ENCODE measurements around the gene BMP7. TPM values are rescaled to one million over a fixed set of nuclear protein-coding genes. Genes with fewer than 3 reads are reported as not detected.

The BMP7 gene
- total RNA-seq, 4 donors from 2014 or later: 34.0 to 113 (median 80.2) TPM

GRCh38 chr20:57291694-57292093 lies 25.3 kb upstream of the BMP7 start:
- 92 to 95% methylated on average over 6 of the region's 6 CpGs for WGBS, 2 donors
- Histone ChIP-seq H3K27ac (peak overlapping the region in 1 of 3 donors; percentile 18), H3K4me3 (replicated peaks in 1 of 3) (no peak overlapping the region), H3K4me1 (peaks cover 34 to 53% of the 10 kb centered on the region in 2 donors), H3K36me3 (no peaks in the 10 kb centered on the region), H3K27me3 (no peaks in the 10 kb centered on the region), H3K9me3 (no peaks in the 10 kb centered on the region)
- intact Hi-C loops (cut with DNase I): no loop called here
- no peak for DNase-seq
- no peak for TF ChIP-seq POLR2A (IDR thresholded peaks at IDR 0.05)
- TF ChIP-seq, protein P1, sequence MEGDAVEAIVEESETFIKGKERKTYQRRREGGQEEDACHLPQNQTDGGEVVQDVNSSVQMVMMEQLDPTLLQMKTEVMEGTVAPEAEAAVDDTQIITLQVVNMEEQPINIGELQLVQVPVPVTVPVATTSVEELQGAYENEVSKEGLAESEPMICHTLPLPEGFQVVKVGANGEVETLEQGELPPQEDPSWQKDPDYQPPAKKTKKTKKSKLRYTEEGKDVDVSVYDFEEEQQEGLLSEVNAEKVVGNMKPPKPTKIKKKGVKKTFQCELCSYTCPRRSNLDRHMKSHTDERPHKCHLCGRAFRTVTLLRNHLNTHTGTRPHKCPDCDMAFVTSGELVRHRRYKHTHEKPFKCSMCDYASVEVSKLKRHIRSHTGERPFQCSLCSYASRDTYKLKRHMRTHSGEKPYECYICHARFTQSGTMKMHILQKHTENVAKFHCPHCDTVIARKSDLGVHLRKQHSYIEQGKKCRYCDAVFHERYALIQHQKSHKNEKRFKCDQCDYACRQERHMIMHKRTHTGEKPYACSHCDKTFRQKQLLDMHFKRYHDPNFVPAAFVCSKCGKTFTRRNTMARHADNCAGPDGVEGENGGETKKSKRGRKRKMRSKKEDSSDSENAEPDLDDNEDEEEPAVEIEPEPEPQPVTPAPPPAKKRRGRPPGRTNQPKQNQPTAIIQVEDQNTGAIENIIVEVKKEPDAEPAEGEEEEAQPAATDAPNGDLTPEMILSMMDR (IDR thresholded peaks at IDR 0.05): no peak

DNA sequence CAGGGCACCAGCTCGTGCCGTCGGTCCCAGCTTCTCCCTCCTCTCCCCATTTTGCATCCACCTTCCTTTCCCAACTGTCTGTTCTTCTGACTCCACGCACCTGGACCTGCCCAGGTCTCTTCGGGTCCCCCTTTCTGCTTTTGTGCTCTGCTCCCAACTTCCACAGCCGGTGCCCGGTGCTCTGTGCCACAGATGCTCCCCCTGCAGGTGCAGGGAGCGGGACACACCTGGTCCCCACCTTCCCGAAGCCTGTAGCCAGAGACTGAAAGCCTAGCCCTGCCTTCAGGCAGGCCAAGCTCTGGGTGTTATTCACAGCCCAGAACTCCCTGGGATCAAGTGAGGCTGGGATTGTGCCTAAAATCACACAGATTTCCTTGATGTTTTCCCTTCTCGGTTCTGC lies 24.6 kb upstream of the BMP7 start:
- no peaks in the 10 kb centered on the region for H3K9me3 ChIP-seq
- H3K4me1 ChIP-seq: peaks cover 37 to 55% of the 10 kb centered on the region in 2 donors
- intact Hi-C loops (cut with DNase I): no loop called here
- no peaks in the 10 kb centered on the region for H3K36me3 ChIP-seq
- H3K27ac ChIP-seq: peak overlapping the region in 2 of 3 donors; percentile 18 to 36
- H3K4me3 ChIP-seq (replicated peaks in 1 of 3): no peak overlapping the region
- no peaks in the 10 kb centered on the region for H3K27me3 ChIP-seq
- DNase-seq: peak; percentile 44 to 50
- TF ChIP-seq POLR2A (IDR thresholded peaks at IDR 0.05): no peak
- TF ChIP-seq, protein P1 (IDR thresholded peaks at IDR 0.05): peak in 3 of 6 experiments; percentile 39 to 47 (median 40)
- 62 to 66% methylated on average over 10 of the region's 10 CpGs for WGBS, 2 donors

DNA sequence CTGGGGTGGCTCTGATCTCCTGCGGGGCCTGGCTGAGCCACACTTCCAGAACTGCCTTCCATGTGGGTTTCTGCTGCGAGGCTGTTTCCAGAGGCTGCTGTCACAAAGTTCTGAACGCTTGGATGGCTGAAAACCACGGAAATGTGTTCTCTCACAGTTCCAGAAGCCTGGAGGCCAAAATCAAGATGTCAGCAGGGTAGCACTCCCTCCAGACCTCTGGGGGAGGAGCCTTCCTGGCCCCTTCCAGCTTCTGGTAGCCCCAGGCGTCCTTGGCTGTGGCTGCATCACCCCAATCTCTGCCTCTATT lies 23.7 kb upstream of the BMP7 start:
- TF ChIP-seq POLR2A (IDR thresholded peaks at IDR 0.05): no peak
- TF ChIP-seq, protein P1 (IDR thresholded peaks at IDR 0.05): no peak
- 64 to 74% methylated on average over 5 of the region's 5 CpGs for WGBS, 2 donors
- Histone ChIP-seq H3K4me1 (peaks cover 43 to 59% of the 10 kb centered on the region in 2 donors), H3K4me3 (replicated peaks in 1 of 3) (no peak overlapping the region), H3K36me3 (no peaks in the 10 kb centered on the region), H3K27me3 (no peaks in the 10 kb centered on the region), H3K9me3 (no peaks in the 10 kb centered on the region), H3K27ac (peak overlapping the region; percentile 46 to 98 (median 79))
- intact Hi-C loops (cut with DNase I): no loop called here
- DNase-seq: no peak

- TF ChIP-seq, protein P1 (IDR thresholded peaks at IDR 0.05): peak in 1 of 6 experiments; percentile 7
- no peak for TF ChIP-seq POLR2A (IDR thresholded peaks at IDR 0.05)
- Histone ChIP-seq H3K4me1 (peaks cover 45 to 59% of the 10 kb centered on the region in 2 donors), H3K36me3 (no peaks in the 10 kb centered on the region), H3K27ac (peak overlapping the region; percentile 46 to 98 (median 79)), H3K4me3 (replicated peaks in 1 of 3) (no peak overlapping the region), H3K9me3 (no peaks in the 10 kb centered on the region), H3K27me3 (no peaks in the 10 kb centered on the region)
- 53 to 66% methylated on average over 7 to 8 of the region's 8 CpGs for WGBS, 2 donors
- intact Hi-C loops (cut with DNase I): no loop called here
- peak in 1 of 2 donors; percentile 55 for DNase-seq
These were observed 23.1 kb upstream of the BMP7 start for GRCh38 chr20:57289391-57290177.

- H3K4me1 ChIP-seq: peaks cover 51 to 65% of the 10 kb centered on the region in 2 donors
- H3K36me3 ChIP-seq: no peaks in the 10 kb centered on the region
- no peak for DNase-seq
- no peaks in the 10 kb centered on the region for H3K27me3 ChIP-seq
- TF ChIP-seq, protein P1 (IDR thresholded peaks at IDR 0.05): no peak
- no peak for TF ChIP-seq POLR2A (IDR thresholded peaks at IDR 0.05)
- no peak overlapping the region for H3K4me3 ChIP-seq (replicated peaks in 1 of 3)
- WGBS, 2 donors: 69% methylated on average over 16 of the region's 16 CpGs
- H3K9me3 ChIP-seq: no peaks in the 10 kb centered on the region
- peak overlapping the region in 2 of 3 donors; percentile 79 to 98 for H3K27ac ChIP-seq
- intact Hi-C loops (cut with DNase I): no loop called here
These were observed 22.3 kb upstream of the BMP7 start for GRCh38 chr20:57288651-57289277.

All from thyroid gland (tissue), 4 donors.